Endothelial cell of umbilical vein (primary cell): ENCODE data around the gene GSE1.

Experiments used
- JUN ChIP-seq: IDR thresholded peaks from 2 replicates; pipeline ENCODE4 v1.6.1; 2011; ENCODE audit warnings: borderline replicate concordance, low read depth; ENCODE audit not compliant: insufficient read length, insufficient read depth
- MYC ChIP-seq: IDR thresholded peaks from one replicate; pipeline ENCODE4 v1.6.1; 2011; ENCODE audit warnings: mild to moderate bottlenecking, low read depth, low read length
- POLR2AphosphoS5 ChIP-seq: IDR thresholded peaks from 2 replicates; pipeline ENCODE4 v1.6.1; 2012; ENCODE audit warnings: low read depth, mild to moderate bottlenecking, control low read depth, low read length, moderate library complexity; ENCODE audit not compliant: insufficient read depth
- TF ChIP-seq, protein P1 (sequence below), 2 donors: IDR thresholded peaks; 1 replicate in 1 of 2; 2 replicates in 1 of 2; pipeline ENCODE4 v1.5.1; 2011; ENCODE audit warnings: low read length in 2 of 2, mild to moderate bottlenecking in 2 of 2, moderate library complexity in 2 of 2, control low read depth in 1 of 2, inconsistent platforms in 1 of 2, low read depth in 1 of 2; ENCODE audit not compliant: insufficient read depth in 1 of 2; ENCODE audit errors: extremely low read depth in 1 of 2

- TF ChIP-seq, protein P1, sequence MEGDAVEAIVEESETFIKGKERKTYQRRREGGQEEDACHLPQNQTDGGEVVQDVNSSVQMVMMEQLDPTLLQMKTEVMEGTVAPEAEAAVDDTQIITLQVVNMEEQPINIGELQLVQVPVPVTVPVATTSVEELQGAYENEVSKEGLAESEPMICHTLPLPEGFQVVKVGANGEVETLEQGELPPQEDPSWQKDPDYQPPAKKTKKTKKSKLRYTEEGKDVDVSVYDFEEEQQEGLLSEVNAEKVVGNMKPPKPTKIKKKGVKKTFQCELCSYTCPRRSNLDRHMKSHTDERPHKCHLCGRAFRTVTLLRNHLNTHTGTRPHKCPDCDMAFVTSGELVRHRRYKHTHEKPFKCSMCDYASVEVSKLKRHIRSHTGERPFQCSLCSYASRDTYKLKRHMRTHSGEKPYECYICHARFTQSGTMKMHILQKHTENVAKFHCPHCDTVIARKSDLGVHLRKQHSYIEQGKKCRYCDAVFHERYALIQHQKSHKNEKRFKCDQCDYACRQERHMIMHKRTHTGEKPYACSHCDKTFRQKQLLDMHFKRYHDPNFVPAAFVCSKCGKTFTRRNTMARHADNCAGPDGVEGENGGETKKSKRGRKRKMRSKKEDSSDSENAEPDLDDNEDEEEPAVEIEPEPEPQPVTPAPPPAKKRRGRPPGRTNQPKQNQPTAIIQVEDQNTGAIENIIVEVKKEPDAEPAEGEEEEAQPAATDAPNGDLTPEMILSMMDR (IDR thresholded peaks at IDR 0.05; ENCODE audit: extremely low read depth in 1 of 2, insufficient read depth in 1 of 2, low read depth in 1 of 2, low read length in 2 of 2), result peak; percentile 96 to 98
- no peak for TF ChIP-seq MYC
- TF ChIP-seq JUN, result no peak
- no peak for TF ChIP-seq POLR2AphosphoS5
These were observed 46.8 kb downstream of the GSE1 start for GRCh38 chr16:85659805-85660511.
